GM12874 (cell line): ENCODE data around the gene SP6.

ENCODE experiments used
- CTCF ChIP-seq: IDR thresholded peaks from 2 replicates; pipeline ENCODE4 v1.5.1; 2011; ENCODE audit warnings: low read depth, mild to moderate bottlenecking, control low read depth, low read length, moderate library complexity; ENCODE audit not compliant: insufficient read depth

Gene SP6

GRCh38 chr17:47878203-47879027, 27.5 kb upstream of the SP6 start:
- TF ChIP-seq CTCF = no peak

DNA sequence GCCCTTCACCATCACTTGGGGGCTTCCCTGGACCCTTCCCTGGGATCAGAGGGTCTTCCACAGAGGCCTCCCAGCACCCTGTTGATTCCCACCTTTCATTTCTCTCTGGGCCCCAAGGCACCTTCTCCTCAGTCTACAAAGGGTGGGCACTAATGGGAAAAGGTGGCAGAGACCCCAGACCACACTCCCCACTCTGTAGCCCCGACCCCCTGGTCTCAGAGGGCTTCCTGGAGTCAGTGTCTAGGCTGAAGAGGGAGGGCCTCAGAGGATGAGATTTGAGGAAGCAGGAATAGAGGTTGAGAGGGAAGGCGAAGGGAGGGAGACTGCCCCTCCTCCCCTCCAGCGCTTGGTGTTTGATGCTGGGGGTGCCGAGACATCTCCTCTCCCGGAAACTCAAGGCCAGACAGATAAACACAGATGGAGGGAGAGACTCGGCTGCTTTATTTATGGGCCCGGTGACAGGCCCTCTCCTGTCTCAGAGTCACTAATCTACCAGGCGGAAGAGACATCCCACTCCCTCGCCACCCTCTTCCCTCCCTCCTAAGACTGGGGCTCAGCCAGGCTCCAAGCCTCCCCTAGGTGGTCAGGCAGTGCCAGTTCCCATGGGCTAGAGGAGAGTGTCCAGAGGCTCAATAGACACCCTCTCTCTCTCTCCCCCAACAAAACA, 26.5 kb upstream of the SP6 start:
- no peak for TF ChIP-seq CTCF

GRCh38 chr17:47875011-47875985, 24.3 kb upstream of the SP6 start:
- no peak for TF ChIP-seq CTCF

- TF ChIP-seq CTCF = no peak
These were observed 22.5 kb upstream of the SP6 start for GRCh38 chr17:47873200-47874090.

DNA sequence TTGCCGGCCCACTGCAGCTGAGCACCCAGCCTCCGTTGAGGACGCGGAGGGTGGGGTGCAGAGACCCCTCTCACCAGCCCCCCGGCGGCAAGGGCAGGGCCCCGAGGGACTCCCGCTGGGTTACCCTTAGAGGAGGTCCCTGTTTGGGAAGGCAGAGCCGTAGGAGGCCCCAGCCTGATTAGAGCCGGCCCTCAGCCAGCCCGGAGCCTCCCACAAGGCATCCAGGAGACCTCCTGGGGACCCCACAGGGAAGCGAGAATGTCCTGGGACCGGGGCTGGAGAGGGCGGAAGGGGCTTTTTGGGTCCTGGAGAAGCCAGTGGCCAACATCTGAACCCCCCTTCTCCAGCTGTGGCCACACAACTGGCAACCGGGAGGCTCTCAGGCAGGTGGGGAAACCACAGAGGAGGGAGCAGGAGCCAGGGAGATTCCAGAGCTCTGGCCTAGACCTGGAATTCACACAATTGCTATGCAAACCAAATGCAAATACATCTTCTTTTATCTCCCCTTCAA, 21.7 kb upstream of the SP6 start:
- TF ChIP-seq CTCF = no peak

DNA sequence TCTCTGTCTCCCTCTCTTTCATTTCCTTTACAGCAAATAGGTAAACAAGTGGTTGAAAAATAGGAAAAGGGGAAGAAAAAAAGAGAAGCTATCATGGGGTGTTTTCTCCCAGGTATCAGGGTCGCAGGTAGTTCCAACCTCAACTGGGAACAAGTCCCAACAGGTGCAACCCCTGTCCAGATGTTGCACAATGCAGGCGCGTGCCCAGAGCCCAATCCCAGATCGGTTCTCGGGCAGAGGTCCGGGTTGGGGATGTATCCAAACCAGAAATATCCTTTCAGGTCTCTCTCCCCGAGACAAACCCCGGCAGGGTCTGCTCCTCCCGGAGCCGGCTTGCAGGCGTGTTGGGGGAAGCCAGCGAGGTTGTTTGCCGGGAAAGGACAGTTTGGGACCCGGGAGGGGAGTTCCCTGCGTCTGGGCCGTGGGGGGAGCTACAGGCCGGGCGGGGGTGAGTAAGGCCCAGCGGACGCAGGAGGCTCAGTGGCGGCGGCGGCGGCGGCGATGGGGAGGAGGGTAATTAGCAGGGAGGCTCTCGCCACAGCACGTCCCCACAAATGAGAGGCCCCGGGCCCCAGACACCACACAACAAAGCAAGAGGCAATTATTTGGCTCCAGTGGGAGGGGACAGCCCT, 21.2 kb upstream of the SP6 start:
- TF ChIP-seq CTCF = no peak
